HFF-Myc (cell line): ENCODE measurements around the gene MAP7D2.

ENCODE experiments used
- DNase-seq: peaks from one replicate; pipeline ENCODE4 v3.0.0-alpha.2; 2011; ENCODE audit warnings: low read depth; ENCODE audit errors: extremely low read depth
- H3K4me3 ChIP-seq: replicated peaks from 2 replicates; pipeline ENCODE4 v1.5.1; 2011; ENCODE audit warnings: low read depth, mild to moderate bottlenecking, control low read depth, low read length
- CTCF ChIP-seq: IDR thresholded peaks from 2 replicates; pipeline ENCODE4 v1.5.1; 2012; ENCODE audit warnings: mild to moderate bottlenecking, low read depth, low read length, control low read depth; ENCODE audit errors: missing control alignments

MAP7D2 gene

GRCh38 chrX:20060961-20061748 is 55.6 kb downstream of the MAP7D2 start:
- no peak for TF ChIP-seq CTCF
- no peak overlapping the region for H3K4me3 ChIP-seq
- no peak for DNase-seq

- no peak for DNase-seq
- no peak overlapping the region for H3K4me3 ChIP-seq
- no peak for TF ChIP-seq CTCF
Measured at GRCh38 chrX:20059467-20060128, 57.1 kb downstream of the MAP7D2 start.

- TF ChIP-seq CTCF, result no peak
- DNase-seq, result no peak
- no peak overlapping the region for H3K4me3 ChIP-seq
Measured at GRCh38 chrX:20057479-20057878, 59.2 kb downstream of the MAP7D2 start.

- no peak for DNase-seq
- H3K4me3 ChIP-seq, result no peak overlapping the region
- TF ChIP-seq CTCF, result no peak
Measured at GRCh38 chrX:20056704-20057103, 60.0 kb downstream of the MAP7D2 start.

DNA sequence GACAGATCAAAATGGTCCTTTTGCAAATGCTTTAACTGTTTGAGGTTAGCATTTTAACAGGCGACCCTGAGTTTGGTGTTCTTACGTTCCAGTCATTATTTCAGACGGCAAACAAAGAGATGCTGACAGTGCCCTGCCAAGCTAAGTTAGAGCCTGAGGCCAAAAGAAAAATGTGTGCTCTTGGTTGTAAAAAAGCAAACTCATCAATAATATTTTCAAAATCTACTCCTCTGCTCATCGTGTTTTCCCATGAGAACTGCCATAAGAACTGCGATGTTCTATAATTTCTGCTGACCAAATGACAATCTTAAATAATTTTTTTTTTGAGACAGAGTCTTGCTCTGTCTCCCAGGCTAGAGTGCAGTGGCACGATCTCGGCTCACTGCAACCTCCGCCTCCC is 63.2 kb downstream of the MAP7D2 start:
- no peak for DNase-seq
- TF ChIP-seq CTCF, result no peak
- no peak overlapping the region for H3K4me3 ChIP-seq

DNA sequence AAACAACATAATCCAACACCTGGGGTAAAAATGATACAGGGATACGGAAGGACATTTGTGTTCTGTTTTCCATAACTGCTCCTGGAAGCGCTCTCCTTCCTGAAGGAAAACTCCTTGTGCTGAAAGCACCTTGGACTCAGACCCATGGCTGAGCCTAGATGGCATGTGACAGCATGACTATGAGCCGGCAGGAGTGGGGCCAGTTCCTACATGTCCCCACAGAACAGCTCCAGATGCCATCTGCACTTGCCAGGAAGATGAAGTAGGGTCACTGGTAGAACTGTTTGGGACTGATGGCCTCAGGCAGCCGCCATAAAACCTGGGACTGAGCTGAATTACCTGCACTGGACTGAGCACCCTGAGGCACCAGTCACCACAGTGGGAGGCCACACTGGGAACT is 69.8 kb downstream of the MAP7D2 start:
- no peak for DNase-seq
- no peak overlapping the region for H3K4me3 ChIP-seq
- TF ChIP-seq CTCF, result no peak
